RCC 7860 (cell line): ENCODE results near the gene SPAG16.
"Not testable (repeated sequence)": the region's sequence is repeated elsewhere in the genome, so short reads cannot be mapped to it uniquely, and the experiment has no call there.

Experiments used
- DNase-seq: peaks from one replicate; pipeline ENCODE4 v3.0.0-alpha.2; 2015; ENCODE audit warnings: low spot score
- FAIRE-seq: peaks from 2 replicates; lab custom pipeline; 2012; peaks lifted over from hg19 to GRCh38; lab: Jason Lieb, UNC

The SPAG16 gene

GRCh38 chr2:214057986-214058385, 773.7 kb downstream of the SPAG16 start:
- FAIRE-seq (no peak), DNase-seq (no peak)

- not testable (repeated sequence) for DNase-seq, FAIRE-seq
Observed at GRCh38 chr2:214062279-214062678, 778.0 kb downstream of the SPAG16 start.

GRCh38 chr2:214064471-214064870, 780.2 kb downstream of the SPAG16 start:
- FAIRE-seq, result no peak

GRCh38 chr2:214066862-214067261, 782.6 kb downstream of the SPAG16 start:
- DNase-seq (no peak), FAIRE-seq (no peak)

More at GRCh38 chr2:214064471-214064870, 780.2 kb downstream of the SPAG16 start:
- DNase-seq, result no peak

- peak; percentile 99 for FAIRE-seq
- DNase-seq, result peak; percentile 99
Observed at GRCh38 chr2:214069254-214069653, 785.0 kb downstream of the SPAG16 start.

- FAIRE-seq (no peak), DNase-seq (no peak)
Observed at GRCh38 chr2:214075456-214075855, 791.2 kb downstream of the SPAG16 start.

- peak; percentile 97 for FAIRE-seq
- DNase-seq, result peak; percentile 88
Observed at GRCh38 chr2:214076527-214076926, 792.3 kb downstream of the SPAG16 start.

GRCh38 chr2:214077727-214078126, 793.5 kb downstream of the SPAG16 start:
- DNase-seq (no peak), FAIRE-seq (no peak)

- DNase-seq (no peak), FAIRE-seq (no peak)
Observed at GRCh38 chr2:214079032-214079431, 794.8 kb downstream of the SPAG16 start.

GRCh38 chr2:214088536-214088935, 804.3 kb downstream of the SPAG16 start:
- FAIRE-seq, result no peak
- DNase-seq, result no peak

- FAIRE-seq, result no peak
- no peak for DNase-seq
Observed at GRCh38 chr2:214096208-214096715, 812.0 kb downstream of the SPAG16 start.

- DNase-seq (no peak), FAIRE-seq (no peak)
Observed at GRCh38 chr2:214098811-214099210, 814.5 kb downstream of the SPAG16 start.

GRCh38 chr2:214100488-214100887, 816.2 kb downstream of the SPAG16 start:
- FAIRE-seq (no peak), DNase-seq (no peak)

- DNase-seq (no peak), FAIRE-seq (no peak)
Observed at GRCh38 chr2:214103276-214104001, 819.2 kb downstream of the SPAG16 start.

- FAIRE-seq (no peak), DNase-seq (no peak)
Observed at GRCh38 chr2:214104219-214104618, 820.0 kb downstream of the SPAG16 start.

GRCh38 chr2:214104967-214105366, 820.7 kb downstream of the SPAG16 start:
- no peak for FAIRE-seq
- DNase-seq, result no peak

- DNase-seq (no peak), FAIRE-seq (no peak)
Observed at GRCh38 chr2:214107726-214108125, 823.5 kb downstream of the SPAG16 start.

- no peak for DNase-seq
- FAIRE-seq, result no peak
Observed at GRCh38 chr2:214108598-214108997, 824.3 kb downstream of the SPAG16 start.

GRCh38 chr2:214117054-214117453, 832.8 kb downstream of the SPAG16 start:
- FAIRE-seq (no peak), DNase-seq (no peak)

GRCh38 chr2:214126135-214126534, 841.9 kb downstream of the SPAG16 start:
- FAIRE-seq, result peak; percentile 34
- peak; percentile 63 for DNase-seq

- no peak for DNase-seq
- FAIRE-seq, result no peak
Observed at GRCh38 chr2:214127170-214127569, 842.9 kb downstream of the SPAG16 start.

- FAIRE-seq, result no peak
- no peak for DNase-seq
Observed at GRCh38 chr2:214127571-214127970, 843.3 kb downstream of the SPAG16 start.

GRCh38 chr2:214128040-214128439, 843.8 kb downstream of the SPAG16 start:
- DNase-seq (no peak), FAIRE-seq (no peak)
